Endothelial cell of umbilical vein (primary cell): ENCODE measurements around the gene CDC45. TPM values are rescaled to one million over a fixed set of nuclear protein-coding genes. Genes with fewer than 3 reads are reported as not detected.
A peak's percentile ranks its signal among the peaks of the same experiment; 100 is the strongest.

Experiments used
- BruUV-seq: library from RNA; stranded (reverse); fragments of 400-500 nt; replicated peaks from 2 replicates; lab custom pipeline; 2021; lab: Mats Ljungman, UMichigan
- CTCF ChIA-PET: fragments of 300-600, 350-600 bp; sonication (Branson Sonifier 250); formaldehyde crosslinking; loops from one replicate; lab custom pipeline; 2021; ENCODE audit warnings: antibody characterized with exemption, inconsistent platforms; lab: Charles Lee
- POLR2A ChIA-PET: fragments of 300-600, 350-600 bp; sonication (Branson Sonifier 250); formaldehyde crosslinking; loops from one replicate; lab custom pipeline; 2021; ENCODE audit warnings: antibody characterized with exemption, inconsistent platforms; lab: Charles Lee
- DNase-seq: peaks from one replicate; pipeline ENCODE4 v3.0.0-alpha.2; 2011; ENCODE audit warnings: low read depth, low spot score
- FAIRE-seq: peaks from 2 replicates; lab custom pipeline; 2011; peaks lifted over from hg19 to GRCh38; lab: Jason Lieb, UNC
- H2AFZ ChIP-seq: 2 replicates; pipeline ENCODE4 v1.6.0; 2012; ENCODE audit warnings: low read depth, low read length, control low read depth, inconsistent platforms
- H3K27ac ChIP-seq: 2 replicates; pipeline ENCODE4 v1.5.1; 2011; ENCODE audit warnings: low read depth, mild to moderate bottlenecking, control low read depth, low read length, moderate library complexity; ENCODE audit not compliant: insufficient read depth
- H3K27me3 ChIP-seq, 2 experiments: 2 replicates each; pipeline versions ENCODE4 v1.6.0 to v1.6.1; 2011; ENCODE audit warnings: low read length in 2 of 2, mixed read lengths in 1 of 2; ENCODE audit not compliant: control insufficient read depth in 2 of 2, insufficient read depth in 2 of 2
- H3K36me3 ChIP-seq, 2 experiments: 2 replicates in 1 of 2; 3 replicates in 1 of 2; pipeline ENCODE4 v1.5.1; 2011; ENCODE audit warnings: low read length in 2 of 2, mild to moderate bottlenecking in 1 of 2, moderate library complexity in 1 of 2; ENCODE audit not compliant: control insufficient read depth in 2 of 2, insufficient read depth in 2 of 2; ENCODE audit errors: extremely low read depth in 1 of 2
- H3K4me1 ChIP-seq: 3 replicates; pipeline ENCODE4 v1.5.1; 2011; ENCODE audit warnings: mild to moderate bottlenecking, low read length; ENCODE audit not compliant: control insufficient read depth, insufficient read depth; ENCODE audit errors: extremely low read depth
- H3K4me2 ChIP-seq: 2 replicates; pipeline ENCODE4 v1.6.1; 2011; ENCODE audit warnings: low read length, control low read depth, mixed read lengths; ENCODE audit not compliant: insufficient read depth
- H3K4me3 ChIP-seq, 3 experiments: fragments of 200-600 bp in 1 of 3; sonication (generic), shearing (Covaris generic) in 1 of 3; replicated peaks in 1 of 3; 2 replicates each; pipeline ENCODE4 v1.5.1; 2011 to 2016; ENCODE audit warnings: control low read depth in 3 of 3, low read length in 3 of 3, mild to moderate bottlenecking in 2 of 3, inconsistent platforms in 1 of 3, low read depth in 1 of 3, moderate library complexity in 1 of 3; ENCODE audit not compliant: insufficient read depth in 1 of 3
- H3K79me2 ChIP-seq: 2 replicates; pipeline ENCODE4 v1.6.0; 2012; ENCODE audit warnings: low read length, inconsistent platforms; ENCODE audit not compliant: control insufficient read depth, insufficient read depth
- H3K9ac ChIP-seq: replicated peaks from 2 replicates; pipeline ENCODE3; 2011; ENCODE audit warnings: low read length, control low read depth; ENCODE audit not compliant: insufficient read depth; ENCODE audit errors: extremely low read depth
- H3K9me1 ChIP-seq: replicated peaks from 3 replicates; pipeline ENCODE4 v1.6.0; 2011; ENCODE audit warnings: mild to moderate bottlenecking, low read length; ENCODE audit not compliant: control insufficient read depth, insufficient read depth; ENCODE audit errors: extremely low read depth
- H3K9me3 ChIP-seq: replicated peaks from 2 replicates; pipeline ENCODE4 v1.5.1; 2012; ENCODE audit warnings: low read length, inconsistent platforms; ENCODE audit not compliant: control insufficient read depth, insufficient read depth
- H4K20me1 ChIP-seq: replicated peaks from 2 replicates; pipeline ENCODE3; 2011; ENCODE audit warnings: mild to moderate bottlenecking, low read length; ENCODE audit not compliant: control insufficient read depth, insufficient read depth; ENCODE audit errors: extremely low read depth
- EZH2 ChIP-seq: IDR thresholded peaks from 2 replicates; pipeline ENCODE4 v1.6.1; 2012; ENCODE audit warnings: borderline replicate concordance, low read depth, mild to moderate bottlenecking, moderate library complexity, low read length, inconsistent platforms; ENCODE audit not compliant: severe bottlenecking
- FOS ChIP-seq: IDR thresholded peaks from 2 replicates; pipeline ENCODE4 v1.6.1; 2011; ENCODE audit warnings: mild to moderate bottlenecking, low read length, moderate library complexity, borderline replicate concordance; ENCODE audit not compliant: insufficient read depth
- GATA2 ChIP-seq: IDR thresholded peaks from 2 replicates; pipeline ENCODE4 v1.7.0; 2011; ENCODE audit warnings: low read depth, mild to moderate bottlenecking, moderate library complexity, mixed read lengths, low read length; ENCODE audit not compliant: insufficient read length, insufficient read depth
- JUN ChIP-seq: IDR thresholded peaks from 2 replicates; pipeline ENCODE4 v1.6.1; 2011; ENCODE audit warnings: borderline replicate concordance, low read depth; ENCODE audit not compliant: insufficient read length, insufficient read depth
- MYC ChIP-seq: IDR thresholded peaks from one replicate; pipeline ENCODE4 v1.6.1; 2011; ENCODE audit warnings: mild to moderate bottlenecking, low read depth, low read length
- POLR2A ChIP-seq: IDR thresholded peaks from 2 replicates; pipeline ENCODE4 v1.6.1; 2012; ENCODE audit warnings: low read depth, mild to moderate bottlenecking, control low read depth, low read length
- POLR2AphosphoS5 ChIP-seq: IDR thresholded peaks from 2 replicates; pipeline ENCODE4 v1.6.1; 2012; ENCODE audit warnings: low read depth, mild to moderate bottlenecking, control low read depth, low read length, moderate library complexity; ENCODE audit not compliant: insufficient read depth
- dilution Hi-C: fragments of 300-500 bp; cut with MboI; formaldehyde crosslinking; loops from one replicate; pipeline ENCODE4 v1.15.0; 2019; ENCODE audit warnings: low sequenced_read_pairs; ENCODE audit not compliant: extremely low pct_ligation_motif_present
- intact Hi-C: fragments of 100-400 bp; cut with micrococcal nuclease; formaldehyde crosslinking; loops from one replicate; pipeline ENCODE4 v1.10.0; 2022
- polyA plus RNA-seq, 4 experiments: library from polyadenylated mRNA; depleted of rRNA in 3 of 4; stranded (reverse) in 3 of 4; unstranded in 1 of 4; fragments of >200 nt; gene quantifications; 2 replicates each; pipeline versions ENCODE4 v1.2.1 to v1.2.3, GENCODE V29; 2011 to 2012; ENCODE audit warnings: missing spikeins in 1 of 4
- total RNA-seq: library from RNA; stranded (reverse); gene quantifications from 2 replicates; pipeline ENCODE4 v1.2.3, GENCODE V29; 2021
- TF ChIP-seq, protein P1 (sequence below): IDR thresholded peaks from 2 replicates; pipeline ENCODE4 v1.6.1; 2011; ENCODE audit not compliant: insufficient read depth, insufficient read length
- TF ChIP-seq, protein P2 (sequence below), 2 donors: IDR thresholded peaks; 1 replicate in 1 of 2; 2 replicates in 1 of 2; pipeline ENCODE4 v1.5.1; 2011; ENCODE audit warnings: low read length in 2 of 2, mild to moderate bottlenecking in 2 of 2, moderate library complexity in 2 of 2, control low read depth in 1 of 2, inconsistent platforms in 1 of 2, low read depth in 1 of 2; ENCODE audit not compliant: insufficient read depth in 1 of 2; ENCODE audit errors: extremely low read depth in 1 of 2

CDC45 gene
- total and polyA plus RNA-seq, 2 donors (not counting 3 experiments of a cell fraction or from before 2014, with no cell fraction given): 36.6 to 40.6 TPM

GRCh38 chr22:19429950-19430889 lies 49.5 kb upstream of the CDC45 start:
- Histone ChIP-seq H3K79me2 (peaks cover 63% of the 10 kb centered on the region), H2AFZ (no peak overlapping the region), H3K27ac (no peak overlapping the region), H3K4me3 (peak overlapping the region; percentile 41 to 86 (median 69)), H3K9me1 (no peaks in the 10 kb centered on the region), H4K20me1 (no peaks in the 10 kb centered on the region), H3K4me2 (peak overlapping the region; percentile 86), H3K9me3 (no peaks in the 10 kb centered on the region), H3K27me3 (no peaks in the 10 kb centered on the region), H3K4me1 (peaks cover 17% of the 10 kb centered on the region), H3K36me3 (peaks cover 2 to 3% of the 10 kb centered on the region in 2 experiments), H3K9ac (peak overlapping the region; percentile 68)
- TF ChIP-seq POLR2AphosphoS5 (no peak), GATA2 (no peak), EZH2 (no peak), MYC (no peak), JUN (no peak), POLR2A (no peak), FOS (no peak)
- TF ChIP-seq, protein P1, sequence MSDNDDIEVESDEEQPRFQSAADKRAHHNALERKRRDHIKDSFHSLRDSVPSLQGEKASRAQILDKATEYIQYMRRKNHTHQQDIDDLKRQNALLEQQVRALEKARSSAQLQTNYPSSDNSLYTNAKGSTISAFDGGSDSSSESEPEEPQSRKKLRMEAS: no peak
- TF ChIP-seq, protein P2, sequence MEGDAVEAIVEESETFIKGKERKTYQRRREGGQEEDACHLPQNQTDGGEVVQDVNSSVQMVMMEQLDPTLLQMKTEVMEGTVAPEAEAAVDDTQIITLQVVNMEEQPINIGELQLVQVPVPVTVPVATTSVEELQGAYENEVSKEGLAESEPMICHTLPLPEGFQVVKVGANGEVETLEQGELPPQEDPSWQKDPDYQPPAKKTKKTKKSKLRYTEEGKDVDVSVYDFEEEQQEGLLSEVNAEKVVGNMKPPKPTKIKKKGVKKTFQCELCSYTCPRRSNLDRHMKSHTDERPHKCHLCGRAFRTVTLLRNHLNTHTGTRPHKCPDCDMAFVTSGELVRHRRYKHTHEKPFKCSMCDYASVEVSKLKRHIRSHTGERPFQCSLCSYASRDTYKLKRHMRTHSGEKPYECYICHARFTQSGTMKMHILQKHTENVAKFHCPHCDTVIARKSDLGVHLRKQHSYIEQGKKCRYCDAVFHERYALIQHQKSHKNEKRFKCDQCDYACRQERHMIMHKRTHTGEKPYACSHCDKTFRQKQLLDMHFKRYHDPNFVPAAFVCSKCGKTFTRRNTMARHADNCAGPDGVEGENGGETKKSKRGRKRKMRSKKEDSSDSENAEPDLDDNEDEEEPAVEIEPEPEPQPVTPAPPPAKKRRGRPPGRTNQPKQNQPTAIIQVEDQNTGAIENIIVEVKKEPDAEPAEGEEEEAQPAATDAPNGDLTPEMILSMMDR (IDR thresholded peaks at IDR 0.05; ENCODE audit: extremely low read depth in 1 of 2, insufficient read depth in 1 of 2, low read depth in 1 of 2, low read length in 2 of 2): no peak
- DNase-seq (peak; percentile 16), FAIRE-seq (peak; percentile 62)
- dilution Hi-C loops: no loop called here
- intact Hi-C loops: no loop called here
- POLR2A ChIA-PET: no interaction called here
- CTCF ChIA-PET: interaction anchor here (1.0 to 2.1 kb wide), 3 partner anchors 40 to 200 kb away, joined by 3 to 6 read pairs (median 3); no protein-coding TSS in a partner anchor
- TSS peak; percentile 23 for BruUV-seq
